ENCODE results near the gene GRID2.

GRID2 gene

GRCh38 chr4:92615049-92615448 is 311.3 kb downstream of the GRID2 start:
- no peaks in the 10 kb centered on the region for H3K27me3 Mint-ChIP-seq
- H3K4me3 Mint-ChIP-seq, result no peak overlapping the region
- H3K4me1 Mint-ChIP-seq (ENCODE audit: low read depth), result no peaks in the 10 kb centered on the region
- no peak overlapping the region for H3K27ac Mint-ChIP-seq
- no peaks in the 10 kb centered on the region for H3K36me3 Mint-ChIP-seq
- peaks cover 9% of the 10 kb centered on the region for H3K9me3 Mint-ChIP-seq (ENCODE audit: low read depth)

DNA sequence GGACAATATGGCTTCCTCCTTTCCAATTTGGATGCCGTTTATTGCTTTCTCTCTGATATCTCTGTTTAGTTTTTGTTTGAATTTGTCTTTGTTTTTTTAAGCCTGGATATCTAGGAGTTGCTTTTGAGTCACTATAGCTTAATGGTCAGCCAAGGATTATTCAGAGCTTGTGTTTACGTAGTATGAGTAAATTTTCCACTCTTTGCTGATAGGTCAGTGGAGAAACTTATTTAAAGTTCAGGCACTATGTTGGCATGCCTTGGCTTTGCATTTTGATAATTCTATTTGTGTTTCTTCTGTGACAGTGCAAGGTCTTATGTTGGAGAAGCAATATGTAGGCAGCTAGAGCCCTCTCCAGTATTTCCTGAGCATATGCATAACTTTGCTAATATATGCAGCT is 315.2 kb downstream of the GRID2 start:
- Mint-ChIP-seq H3K36me3 (no peaks in the 10 kb centered on the region), H3K9me3 (ENCODE audit: low read depth) (peaks cover 7% of the 10 kb centered on the region), H3K27ac (no peak overlapping the region), H3K4me1 (ENCODE audit: low read depth) (no peaks in the 10 kb centered on the region), H3K4me3 (no peak overlapping the region), H3K27me3 (no peaks in the 10 kb centered on the region)

GRCh38 chr4:92629302-92629701 is 325.5 kb downstream of the GRID2 start:
- peaks cover 6% of the 10 kb centered on the region for H3K9me3 Mint-ChIP-seq (ENCODE audit: low read depth)
- no peaks in the 10 kb centered on the region for H3K4me1 Mint-ChIP-seq (ENCODE audit: low read depth)
- no peaks in the 10 kb centered on the region for H3K36me3 Mint-ChIP-seq
- no peaks in the 10 kb centered on the region for H3K27me3 Mint-ChIP-seq
- no peak overlapping the region for H3K4me3 Mint-ChIP-seq
- no peak overlapping the region for H3K27ac Mint-ChIP-seq

GRCh38 chr4:92634882-92635281 is 331.1 kb downstream of the GRID2 start:
- Mint-ChIP-seq H3K27me3 (no peaks in the 10 kb centered on the region), H3K9me3 (ENCODE audit: low read depth) (no peaks in the 10 kb centered on the region), H3K4me3 (no peak overlapping the region), H3K36me3 (no peaks in the 10 kb centered on the region), H3K27ac (no peak overlapping the region), H3K4me1 (ENCODE audit: low read depth) (no peaks in the 10 kb centered on the region)

GRCh38 chr4:92636038-92636806 is 332.5 kb downstream of the GRID2 start:
- Mint-ChIP-seq H3K27ac (no peak overlapping the region), H3K4me3 (no peak overlapping the region), H3K4me1 (ENCODE audit: low read depth) (no peaks in the 10 kb centered on the region), H3K36me3 (no peaks in the 10 kb centered on the region), H3K9me3 (ENCODE audit: low read depth) (no peaks in the 10 kb centered on the region), H3K27me3 (no peaks in the 10 kb centered on the region)

DNA sequence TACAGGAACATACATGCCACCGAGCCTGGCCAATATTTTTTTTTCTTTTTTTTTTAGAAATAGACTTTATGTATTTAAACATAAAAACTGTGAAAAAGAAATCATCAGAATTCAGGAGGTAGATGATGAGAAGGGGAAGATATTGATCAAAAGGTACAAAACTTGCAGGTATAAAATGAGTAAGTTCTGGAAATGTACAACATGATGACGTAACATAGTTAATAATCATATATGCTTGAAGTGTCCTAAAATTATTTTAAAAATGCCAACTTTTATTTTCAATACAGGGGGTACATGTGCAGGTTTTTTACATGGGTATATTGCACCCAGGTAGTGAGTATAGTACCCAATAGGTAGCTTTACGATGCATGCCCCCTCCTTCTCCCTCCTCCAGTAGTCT is 337.6 kb downstream of the GRID2 start:
- H3K4me3 Mint-ChIP-seq, result no peak overlapping the region
- peaks cover 13% of the 10 kb centered on the region for H3K9me3 Mint-ChIP-seq (ENCODE audit: low read depth)
- no peak overlapping the region for H3K27ac Mint-ChIP-seq
- H3K27me3 Mint-ChIP-seq, result no peaks in the 10 kb centered on the region
- H3K36me3 Mint-ChIP-seq, result no peaks in the 10 kb centered on the region
- no peaks in the 10 kb centered on the region for H3K4me1 Mint-ChIP-seq (ENCODE audit: low read depth)

- H3K27ac Mint-ChIP-seq, result no peak overlapping the region
- no peaks in the 10 kb centered on the region for H3K36me3 Mint-ChIP-seq
- no peaks in the 10 kb centered on the region for H3K27me3 Mint-ChIP-seq
- no peaks in the 10 kb centered on the region for H3K4me1 Mint-ChIP-seq (ENCODE audit: low read depth)
- no peak overlapping the region for H3K4me3 Mint-ChIP-seq
- peaks cover 19% of the 10 kb centered on the region for H3K9me3 Mint-ChIP-seq (ENCODE audit: low read depth)
These were observed 343.1 kb downstream of the GRID2 start for GRCh38 chr4:92646826-92647225.

- Mint-ChIP-seq H3K4me1 (ENCODE audit: low read depth) (no peaks in the 10 kb centered on the region), H3K36me3 (no peaks in the 10 kb centered on the region), H3K27me3 (no peaks in the 10 kb centered on the region), H3K9me3 (ENCODE audit: low read depth) (peaks cover 13% of the 10 kb centered on the region), H3K27ac (no peak overlapping the region), H3K4me3 (no peak overlapping the region)
These were observed 347.8 kb downstream of the GRID2 start for GRCh38 chr4:92651536-92651935.

GRCh38 chr4:92654084-92654483 is 350.3 kb downstream of the GRID2 start:
- Mint-ChIP-seq H3K27me3 (no peaks in the 10 kb centered on the region), H3K36me3 (no peaks in the 10 kb centered on the region), H3K9me3 (ENCODE audit: low read depth) (peaks cover 10% of the 10 kb centered on the region), H3K4me3 (no peak overlapping the region), H3K4me1 (ENCODE audit: low read depth) (no peaks in the 10 kb centered on the region), H3K27ac (no peak overlapping the region)

GRCh38 chr4:92657695-92658094 is 353.9 kb downstream of the GRID2 start:
- H3K27me3 Mint-ChIP-seq, result no peaks in the 10 kb centered on the region
- no peak overlapping the region for H3K4me3 Mint-ChIP-seq
- H3K4me1 Mint-ChIP-seq (ENCODE audit: low read depth), result no peaks in the 10 kb centered on the region
- no peaks in the 10 kb centered on the region for H3K36me3 Mint-ChIP-seq
- no peak overlapping the region for H3K27ac Mint-ChIP-seq
- peaks cover 13% of the 10 kb centered on the region for H3K9me3 Mint-ChIP-seq (ENCODE audit: low read depth)

DNA sequence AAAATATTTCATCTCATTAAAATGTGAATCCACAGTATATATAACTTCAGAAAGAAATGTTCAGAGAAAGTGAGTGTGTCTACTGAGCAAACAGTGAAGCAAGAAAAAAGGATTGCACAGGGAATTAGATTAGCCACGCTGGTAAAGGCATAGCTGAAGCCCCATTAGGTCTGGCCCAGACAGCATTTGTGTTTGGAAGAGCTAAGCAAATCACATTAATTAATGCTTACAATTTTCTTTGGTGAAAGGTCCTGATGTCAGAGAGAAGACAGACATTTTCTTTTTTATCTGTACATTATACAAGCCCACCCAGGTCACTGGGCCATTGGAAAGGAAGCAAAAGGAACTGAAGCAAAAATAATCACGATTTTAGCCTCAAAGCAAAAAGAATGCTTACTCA is 354.6 kb downstream of the GRID2 start:
- H3K36me3 Mint-ChIP-seq, result no peaks in the 10 kb centered on the region
- H3K27ac Mint-ChIP-seq, result no peak overlapping the region
- no peaks in the 10 kb centered on the region for H3K4me1 Mint-ChIP-seq (ENCODE audit: low read depth)
- no peaks in the 10 kb centered on the region for H3K27me3 Mint-ChIP-seq
- peaks cover 13% of the 10 kb centered on the region for H3K9me3 Mint-ChIP-seq (ENCODE audit: low read depth)
- H3K4me3 Mint-ChIP-seq, result no peak overlapping the region

DNA sequence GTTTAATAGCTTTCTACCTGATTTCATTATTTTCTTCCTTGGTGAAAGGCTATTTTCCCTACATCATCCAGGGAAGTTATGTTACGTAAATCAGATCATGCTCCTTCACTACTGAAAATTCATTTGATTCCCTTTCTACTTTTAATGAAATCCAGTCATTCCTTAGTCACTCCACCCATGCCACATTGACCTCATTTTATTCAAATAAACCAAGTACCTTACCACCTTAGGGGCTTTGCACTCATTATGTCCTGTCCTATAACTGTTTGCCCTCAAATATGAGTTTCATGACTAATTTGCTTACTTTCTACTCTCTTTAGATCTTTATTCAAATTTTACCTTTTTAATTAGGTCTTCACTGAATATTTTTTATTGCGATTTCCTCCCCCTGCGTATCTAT is 374.0 kb downstream of the GRID2 start:
- Mint-ChIP-seq H3K27ac (no peak overlapping the region), H3K36me3 (no peaks in the 10 kb centered on the region), H3K27me3 (no peaks in the 10 kb centered on the region), H3K4me3 (no peak overlapping the region), H3K9me3 (ENCODE audit: low read depth) (peaks cover 9% of the 10 kb centered on the region), H3K4me1 (ENCODE audit: low read depth) (no peaks in the 10 kb centered on the region)

DNA sequence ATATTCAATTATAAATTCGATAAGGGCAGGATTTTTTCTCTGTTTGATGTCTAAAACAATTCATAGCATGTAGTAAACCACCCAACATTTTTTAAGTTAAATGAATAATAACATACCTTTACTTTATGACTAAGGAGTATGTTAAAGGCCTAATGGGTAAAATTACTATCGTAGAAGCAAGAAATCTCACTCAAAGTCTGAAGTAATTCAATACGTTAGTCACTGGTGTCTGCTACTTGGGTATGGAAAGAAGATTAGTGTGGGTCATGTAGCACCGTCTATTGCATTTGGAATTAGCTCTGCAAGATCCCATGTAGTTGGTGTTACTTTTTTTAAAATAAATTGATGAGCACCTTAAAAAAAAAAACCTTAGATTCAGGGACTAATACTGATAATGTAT is 374.5 kb downstream of the GRID2 start:
- Mint-ChIP-seq H3K4me1 (ENCODE audit: low read depth) (no peaks in the 10 kb centered on the region), H3K27me3 (no peaks in the 10 kb centered on the region), H3K4me3 (no peak overlapping the region)

DNA sequence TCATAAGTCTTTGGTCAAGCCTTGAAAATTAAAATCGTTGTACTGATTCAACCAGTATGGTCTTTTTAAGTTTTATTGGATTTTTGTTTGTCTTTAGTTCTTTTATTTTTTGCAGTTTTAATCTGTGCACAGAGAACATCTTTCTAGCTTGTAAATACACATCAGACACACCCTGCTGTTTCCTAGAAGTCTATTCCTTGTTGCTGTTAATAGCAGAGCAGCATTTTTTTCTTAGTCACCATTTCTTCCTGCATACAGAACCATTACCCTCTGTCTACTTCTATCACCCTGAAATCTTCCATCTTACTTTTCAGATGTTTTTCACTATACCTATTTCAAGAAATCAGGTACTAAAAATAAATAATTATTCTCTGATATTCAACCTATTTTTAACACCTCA is 375.4 kb downstream of the GRID2 start:
- H3K4me3 Mint-ChIP-seq, result no peak overlapping the region
- H3K27me3 Mint-ChIP-seq, result no peaks in the 10 kb centered on the region
- peaks cover 9% of the 10 kb centered on the region for H3K9me3 Mint-ChIP-seq (ENCODE audit: low read depth)
- no peaks in the 10 kb centered on the region for H3K4me1 Mint-ChIP-seq (ENCODE audit: low read depth)
- H3K36me3 Mint-ChIP-seq, result no peaks in the 10 kb centered on the region
- no peak overlapping the region for H3K27ac Mint-ChIP-seq

More for the DNA sequence above, 374.5 kb downstream of the GRID2 start:
- Mint-ChIP-seq H3K9me3 (ENCODE audit: low read depth) (peaks cover 9% of the 10 kb centered on the region), H3K27ac (no peak overlapping the region), H3K36me3 (no peaks in the 10 kb centered on the region)

- no peaks in the 10 kb centered on the region for H3K4me1 Mint-ChIP-seq (ENCODE audit: low read depth)
- H3K4me3 Mint-ChIP-seq, result no peak overlapping the region
- H3K27me3 Mint-ChIP-seq, result no peaks in the 10 kb centered on the region
- H3K9me3 Mint-ChIP-seq (ENCODE audit: low read depth), result peaks cover 14% of the 10 kb centered on the region
- no peak overlapping the region for H3K27ac Mint-ChIP-seq
- no peaks in the 10 kb centered on the region for H3K36me3 Mint-ChIP-seq
These were observed 410.9 kb downstream of the GRID2 start for GRCh38 chr4:92714640-92715039.

DNA sequence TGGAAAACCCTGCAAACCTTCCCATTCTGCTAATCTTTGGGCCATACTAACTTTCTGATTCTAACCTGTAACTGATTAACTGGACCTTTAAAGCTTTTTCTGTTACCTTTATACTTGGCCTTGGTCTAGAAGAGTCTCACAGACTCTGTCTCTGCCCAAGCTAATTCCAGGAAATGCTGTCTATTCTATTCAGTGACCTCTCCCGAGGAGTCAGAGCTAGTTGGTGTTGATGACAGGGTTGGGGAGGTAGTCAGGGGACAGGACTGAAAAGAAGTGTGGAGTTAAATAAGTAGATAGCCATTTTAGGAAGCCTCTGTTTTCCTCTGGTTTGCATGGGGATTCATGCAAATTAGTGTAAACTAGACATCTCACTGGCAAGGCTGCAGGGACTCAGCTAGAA is 429.5 kb downstream of the GRID2 start:
- no peaks in the 10 kb centered on the region for H3K4me1 Mint-ChIP-seq (ENCODE audit: low read depth)
- no peak overlapping the region for H3K27ac Mint-ChIP-seq
- H3K4me3 Mint-ChIP-seq, result no peak overlapping the region

More for the DNA sequence above, 429.5 kb downstream of the GRID2 start:
- no peaks in the 10 kb centered on the region for H3K36me3 Mint-ChIP-seq
- no peaks in the 10 kb centered on the region for H3K27me3 Mint-ChIP-seq
- H3K9me3 Mint-ChIP-seq (ENCODE audit: low read depth), result peaks cover 7% of the 10 kb centered on the region
